Stimulated activated CD4-positive, alpha-beta T cell treated with anti-CD3 and anti-CD28 coated beads, Interleukin-12 subunit alpha, Interleukin-12 subunit beta, amount 100 ng/mL, for 4 hours (primary cell): ENCODE results near the gene IL6ST.

Experiments used
- DNase-seq: peaks from one replicate; pipeline ENCODE4 v3.0.0-alpha.2; 2020

Gene IL6ST

GRCh38 chr5:55888205-55888604 lies 106.6 kb downstream of the IL6ST start:
- DNase-seq = no peak

- no peak for DNase-seq
Measured at GRCh38 chr5:55885359-55885758, 109.4 kb downstream of the IL6ST start.
